Measurements from ENCODE around the gene EIF3K. TPM values are rescaled to one million over a fixed set of nuclear protein-coding genes. Genes with fewer than 3 reads are reported as not detected.
"Not testable (repeated sequence)": the region's sequence is repeated elsewhere in the genome, so short reads cannot be mapped to it uniquely, and the experiment has no call there.

Gene EIF3K
- total and polyA plus RNA-seq, 11 donors = 447 to 1,239 (median 622) TPM

DNA sequence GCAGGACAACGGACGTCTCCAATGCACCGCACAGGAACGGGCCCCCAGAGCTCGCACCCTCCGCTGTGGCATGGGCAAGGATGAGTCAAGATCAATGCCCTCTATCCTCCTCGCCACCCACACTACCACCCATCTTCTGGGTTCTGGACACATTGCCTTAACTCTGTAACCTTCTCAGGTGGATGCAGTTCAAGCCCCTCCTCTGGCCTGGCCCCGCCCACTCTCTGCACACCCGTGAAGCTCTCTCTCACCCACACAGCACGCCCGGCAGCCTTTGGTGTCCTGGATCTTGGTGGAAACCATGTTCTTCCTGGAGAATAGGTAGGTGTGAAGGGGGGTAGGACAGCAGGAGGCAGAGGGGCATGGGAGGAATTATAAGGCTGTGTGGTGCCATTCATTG, 21.9 kb upstream of the EIF3K start:
- ATAC-seq = no peak
- H3K27me3 ChIP-seq = peaks cover 0 to 21% (median 0%) of the 10 kb centered on the region in 9 donors

DNA sequence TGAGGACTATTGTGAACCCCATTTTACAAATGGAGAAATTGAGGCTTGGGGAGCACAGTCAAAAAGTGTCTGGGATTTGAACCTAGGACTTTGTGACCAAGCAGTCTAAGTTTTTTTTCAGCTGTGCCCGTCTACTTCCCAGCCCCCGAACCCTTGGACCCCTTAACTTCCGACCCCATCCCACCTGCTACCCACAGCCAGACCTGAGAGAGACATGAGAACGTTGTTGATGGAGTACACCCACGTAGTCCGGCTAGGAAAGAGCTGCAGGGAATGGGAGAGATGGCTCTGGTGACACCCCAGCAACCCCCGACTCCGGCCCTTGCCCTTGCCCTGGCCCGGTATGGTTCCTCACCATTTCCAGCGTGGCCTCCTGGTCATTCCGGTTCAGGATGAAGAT, 19.3 kb upstream of the EIF3K start:
- peaks cover 0 to 7% (median 0%) of the 10 kb centered on the region in 12 donors for H3K4me1 ChIP-seq
- H3K27me3 ChIP-seq = peaks cover 0 to 8% (median 0%) of the 10 kb centered on the region in 9 donors
- no peak overlapping the region for H3K27ac ChIP-seq
- DNase-seq = no peak
- TF ChIP-seq POLR2A (IDR thresholded peaks at IDR 0.05) = no peak
- TF ChIP-seq, protein P1, sequence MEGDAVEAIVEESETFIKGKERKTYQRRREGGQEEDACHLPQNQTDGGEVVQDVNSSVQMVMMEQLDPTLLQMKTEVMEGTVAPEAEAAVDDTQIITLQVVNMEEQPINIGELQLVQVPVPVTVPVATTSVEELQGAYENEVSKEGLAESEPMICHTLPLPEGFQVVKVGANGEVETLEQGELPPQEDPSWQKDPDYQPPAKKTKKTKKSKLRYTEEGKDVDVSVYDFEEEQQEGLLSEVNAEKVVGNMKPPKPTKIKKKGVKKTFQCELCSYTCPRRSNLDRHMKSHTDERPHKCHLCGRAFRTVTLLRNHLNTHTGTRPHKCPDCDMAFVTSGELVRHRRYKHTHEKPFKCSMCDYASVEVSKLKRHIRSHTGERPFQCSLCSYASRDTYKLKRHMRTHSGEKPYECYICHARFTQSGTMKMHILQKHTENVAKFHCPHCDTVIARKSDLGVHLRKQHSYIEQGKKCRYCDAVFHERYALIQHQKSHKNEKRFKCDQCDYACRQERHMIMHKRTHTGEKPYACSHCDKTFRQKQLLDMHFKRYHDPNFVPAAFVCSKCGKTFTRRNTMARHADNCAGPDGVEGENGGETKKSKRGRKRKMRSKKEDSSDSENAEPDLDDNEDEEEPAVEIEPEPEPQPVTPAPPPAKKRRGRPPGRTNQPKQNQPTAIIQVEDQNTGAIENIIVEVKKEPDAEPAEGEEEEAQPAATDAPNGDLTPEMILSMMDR (IDR thresholded peaks at IDR 0.05) = no peak
- no peak overlapping the region for H3K4me3 ChIP-seq
- no peaks in the 10 kb centered on the region for H3K9me3 ChIP-seq
- ATAC-seq = no peak
- intact Hi-C loops (cut with DNase I) = loop anchor here in 1 of 10 donors (10.0 kb wide), 1 partner anchor 345 kb away; no protein-coding TSS in a partner anchor
- H3K36me3 ChIP-seq = no peaks in the 10 kb centered on the region
- WGBS, 4 donors = 88 to 92% (median 89%) methylated on average over 11 of the region's 11 CpGs

More for the DNA sequence above, 21.9 kb upstream of the EIF3K start:
- no peaks in the 10 kb centered on the region for H3K36me3 ChIP-seq
- 83 to 86% (median 85%) methylated on average over 11 of the region's 11 CpGs for WGBS, 4 donors
- no peak overlapping the region for H3K27ac ChIP-seq
- no peak for DNase-seq
- H3K9me3 ChIP-seq = no peaks in the 10 kb centered on the region
- peaks cover 0 to 7% (median 0%) of the 10 kb centered on the region in 12 donors for H3K4me1 ChIP-seq
- TF ChIP-seq POLR2A (IDR thresholded peaks at IDR 0.05) = no peak
- TF ChIP-seq, protein P1 (IDR thresholded peaks at IDR 0.05) = no peak
- no peak overlapping the region for H3K4me3 ChIP-seq
- intact Hi-C loops (cut with DNase I) = no loop called here

DNA sequence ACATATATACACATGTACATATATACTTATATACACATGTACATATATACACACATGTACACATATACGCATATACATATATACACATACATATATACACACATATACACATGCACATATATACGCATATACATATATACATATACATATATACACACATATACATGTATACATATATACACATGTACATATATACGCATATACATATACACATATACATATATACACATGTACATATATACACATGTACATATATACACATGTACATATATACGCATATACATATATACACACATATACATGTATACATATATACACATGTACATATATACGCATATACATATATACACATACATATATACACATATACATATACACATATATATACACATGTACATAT, 16.1 kb upstream of the EIF3K start:
- not testable (repeated sequence) for DNase-seq, ATAC-seq, H3K36me3 ChIP-seq, H3K27me3 ChIP-seq, H3K27ac ChIP-seq, H3K9me3 ChIP-seq, H3K4me3 ChIP-seq, H3K4me1 ChIP-seq
- intact Hi-C loops (cut with DNase I) = loop anchor here in 1 of 10 donors (10.0 kb wide), 1 partner anchor 342 kb away; no protein-coding TSS in a partner anchor
- WGBS, 4 donors = 90 to 95% (median 94%) methylated on average over 5 of the region's 5 CpGs

DNA sequence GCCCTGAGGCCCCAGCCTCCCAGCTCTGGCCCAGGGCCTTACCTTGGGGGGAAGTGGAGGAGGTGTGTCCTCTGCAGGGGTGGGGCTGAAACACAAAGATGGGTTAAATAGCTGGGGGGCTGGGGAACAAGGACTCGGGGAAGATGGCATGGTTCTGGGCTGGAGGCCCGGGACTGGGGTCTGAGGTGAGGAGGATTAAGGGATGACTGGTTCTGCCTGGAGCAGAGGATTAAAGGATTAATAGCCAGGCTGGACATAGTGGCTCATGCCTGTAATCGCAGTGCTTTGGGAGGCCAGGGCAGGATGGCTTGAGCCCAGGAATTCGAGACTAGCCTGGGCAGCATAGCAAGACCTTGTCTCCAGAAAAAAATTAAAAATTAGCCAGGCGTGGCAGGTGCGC, 12.9 kb upstream of the EIF3K start:
- intact Hi-C loops (cut with DNase I) = loop anchor here in 1 of 10 donors (10.0 kb wide), 1 partner anchor 339 kb away; no protein-coding TSS in a partner anchor
- no peak overlapping the region for H3K27ac ChIP-seq
- H3K4me1 ChIP-seq = no peaks in the 10 kb centered on the region
- H3K9me3 ChIP-seq = no peaks in the 10 kb centered on the region
- H3K27me3 ChIP-seq = no peaks in the 10 kb centered on the region
- no peak for ATAC-seq
- no peaks in the 10 kb centered on the region for H3K36me3 ChIP-seq
- no peak overlapping the region for H3K4me3 ChIP-seq
- WGBS, 4 donors = 77 to 90% (median 84%) methylated on average over 6 of the region's 6 CpGs
- no peak for DNase-seq
- no peak for TF ChIP-seq POLR2A (IDR thresholded peaks at IDR 0.05)
- TF ChIP-seq, protein P1 (IDR thresholded peaks at IDR 0.05) = no peak

DNA sequence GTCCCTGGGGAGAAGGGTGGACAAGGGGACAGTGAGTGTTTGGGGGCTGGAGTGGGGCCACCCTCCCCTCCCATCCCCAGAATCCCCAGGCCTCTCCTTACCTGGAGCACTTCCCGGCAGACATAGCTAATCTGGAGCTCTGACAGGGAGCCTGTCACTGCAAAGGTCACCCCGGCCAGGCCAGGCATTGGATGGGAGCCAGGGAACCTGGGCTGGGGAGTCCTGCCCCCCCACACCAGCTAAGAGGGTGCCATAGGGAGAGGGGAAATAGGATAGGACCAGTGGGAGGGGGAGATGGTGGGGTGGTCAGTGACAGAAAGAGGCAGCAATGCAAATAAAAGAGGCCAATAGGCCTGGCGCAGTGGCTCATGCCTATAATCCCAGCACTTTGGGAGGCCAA, 4.7 kb upstream of the EIF3K start:
- no peak for TF ChIP-seq POLR2A (IDR thresholded peaks at IDR 0.05)
- TF ChIP-seq, protein P1 (IDR thresholded peaks at IDR 0.05) = no peak
- H3K9me3 ChIP-seq = no peaks in the 10 kb centered on the region
- intact Hi-C loops (cut with DNase I) = loop anchor here in 3 of 10 donors (10.0 kb wide), 4 partner anchors 69 to 511 kb away; partner anchors contain the start of genes MRPS12 (in 1 of the 3), PAK4 (in 1 of the 3) and SARS2 (in 1 of the 3)

More for the DNA sequence above, 4.7 kb upstream of the EIF3K start:
- H3K4me3 ChIP-seq = no peak overlapping the region
- no peaks in the 10 kb centered on the region for H3K36me3 ChIP-seq
- H3K4me1 ChIP-seq = peaks cover 0 to 14% (median 9%) of the 10 kb centered on the region in 12 donors
- ATAC-seq = no peak
- no peak for DNase-seq
- H3K27me3 ChIP-seq = no peaks in the 10 kb centered on the region
- 53 to 64% (median 60%) methylated on average over 3 of the region's 3 CpGs for WGBS, 4 donors
- H3K27ac ChIP-seq = no peak overlapping the region

All from heart left ventricle (tissue), 16 donors.